HG03432 (cell line): ENCODE results near the gene DUSP5.

ENCODE experiments used
- ATAC-seq: cut with Tn5 transposase; IDR thresholded peaks from one replicate; pipeline ENCODE4 v1.9.1; 2021; ENCODE audit warnings: mild to moderate bottlenecking, moderate library complexity; ENCODE audit not compliant: unreplicated experiment

The DUSP5 gene

DNA sequence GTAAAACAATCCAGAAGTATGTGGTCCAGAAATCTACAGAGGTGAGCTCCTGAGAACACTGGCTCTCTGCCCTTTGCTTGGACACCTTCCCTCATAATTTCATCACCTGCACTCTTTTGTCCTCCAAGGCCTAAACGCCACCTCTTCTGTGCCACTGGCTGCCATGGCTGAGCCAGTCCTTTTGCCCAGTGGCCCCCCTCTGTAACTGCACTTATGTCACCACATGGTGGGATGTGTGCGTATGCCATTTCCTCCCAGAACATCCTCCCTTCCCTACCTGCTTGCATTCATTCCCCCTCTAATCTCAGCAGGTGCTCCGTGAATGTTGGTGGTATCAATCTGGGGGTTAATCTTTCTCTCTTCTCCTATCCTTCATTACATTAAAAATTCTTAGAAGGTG lies 17.3 kb upstream of the DUSP5 start:
- no peak for ATAC-seq

GRCh38 chr10:110481919-110482318 lies 15.8 kb upstream of the DUSP5 start:
- no peak for ATAC-seq

DNA sequence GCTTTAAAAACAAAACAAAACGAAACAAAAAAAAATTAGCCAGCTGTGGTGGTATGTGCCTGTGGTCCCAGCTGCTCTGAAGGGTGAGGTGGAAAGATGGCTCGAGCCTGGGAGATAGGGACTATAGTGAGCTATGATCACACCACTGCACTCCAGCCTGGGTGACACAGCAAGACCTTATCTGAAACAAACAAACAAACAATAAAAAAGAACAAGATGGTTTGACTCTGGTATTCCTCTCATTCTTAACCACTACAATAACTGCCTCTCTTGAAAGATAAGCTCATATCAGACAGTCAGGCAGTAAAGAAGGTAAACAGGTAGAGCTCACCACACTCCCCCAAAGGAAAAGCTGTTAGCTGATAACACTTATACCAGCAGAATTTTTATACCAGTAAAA lies 14.1 kb upstream of the DUSP5 start:
- ATAC-seq: no peak

GRCh38 chr10:110485541-110485940 lies 12.2 kb upstream of the DUSP5 start:
- ATAC-seq: no peak

DNA sequence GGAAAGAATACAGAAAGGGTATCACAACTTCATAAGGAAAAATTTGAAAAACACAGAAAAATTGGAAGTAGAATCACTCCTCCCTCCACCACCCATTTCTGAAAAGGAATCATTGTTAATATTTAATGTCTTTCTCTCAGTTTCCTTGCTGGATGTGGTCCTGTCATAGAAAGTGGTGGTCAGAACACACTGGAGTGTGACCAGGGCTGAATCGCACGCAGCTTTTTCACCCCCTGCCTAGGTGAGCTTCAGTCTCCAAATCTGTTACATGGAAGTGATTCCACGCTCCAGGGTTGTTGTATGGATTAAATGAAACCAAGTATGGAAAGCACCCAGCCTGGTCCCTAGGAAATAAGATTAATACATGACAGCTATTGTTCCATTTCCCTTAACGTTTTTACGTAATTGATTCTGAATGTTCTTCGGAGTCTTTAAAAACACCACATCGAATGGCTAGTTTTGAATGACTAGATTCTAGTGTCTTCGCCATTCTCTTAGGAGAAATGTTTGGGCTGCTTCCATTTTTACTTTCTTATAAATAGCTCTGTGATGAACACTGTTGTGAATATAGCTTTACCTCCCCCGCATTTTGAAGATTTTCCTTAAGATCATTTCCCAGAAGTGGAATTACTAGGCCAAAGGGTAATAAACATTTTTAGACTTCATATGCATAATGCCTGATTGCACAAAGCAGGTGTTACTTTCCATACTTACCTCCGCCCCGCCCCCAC lies 10.9 kb upstream of the DUSP5 start:
- ATAC-seq: no peak

GRCh38 chr10:110487411-110488331 lies 10.0 kb upstream of the DUSP5 start:
- no peak for ATAC-seq

- no peak for ATAC-seq
Observed at GRCh38 chr10:110488332-110488681, 9.4 kb upstream of the DUSP5 start.

GRCh38 chr10:110488940-110489339 lies 8.8 kb upstream of the DUSP5 start:
- no peak for ATAC-seq

DNA sequence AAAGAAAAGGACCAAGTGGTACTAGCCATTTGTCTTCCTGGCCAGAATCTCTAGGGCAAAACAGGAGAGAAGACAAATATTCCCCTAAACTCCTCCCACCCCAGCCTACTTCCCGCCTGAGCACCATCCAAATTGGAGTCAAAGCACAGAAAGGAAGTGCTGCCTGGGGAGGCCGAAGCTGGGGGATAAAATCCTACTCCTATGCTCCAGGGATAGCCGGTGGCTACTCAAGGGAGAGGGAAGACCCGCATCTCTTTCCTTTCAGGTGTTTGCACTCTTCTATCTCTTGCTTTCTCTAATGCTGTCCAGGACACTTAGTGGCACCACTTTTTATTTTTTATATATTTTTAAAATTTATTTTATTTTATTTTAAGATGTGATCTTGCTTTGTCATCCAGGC lies 7.1 kb upstream of the DUSP5 start:
- no peak for ATAC-seq

DNA sequence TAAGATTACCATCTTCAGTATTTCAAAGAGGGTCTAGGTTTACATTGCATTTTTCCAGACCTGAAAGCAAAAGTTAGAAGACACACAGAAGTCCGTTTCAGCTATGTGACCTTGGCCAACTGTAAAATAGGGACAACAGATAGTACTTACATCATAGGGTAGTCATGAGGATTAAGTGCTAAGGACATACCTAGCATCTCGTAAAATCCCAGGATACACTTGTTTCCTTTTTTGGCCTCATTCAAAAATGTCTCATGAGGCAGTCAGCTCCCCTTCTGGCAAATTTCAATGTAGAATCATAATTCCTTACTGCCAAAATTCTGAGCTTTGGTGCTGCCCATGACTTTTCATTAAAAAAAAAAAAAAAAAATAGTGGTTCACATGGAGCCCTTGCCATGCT lies 6.4 kb upstream of the DUSP5 start:
- ATAC-seq: no peak

DNA sequence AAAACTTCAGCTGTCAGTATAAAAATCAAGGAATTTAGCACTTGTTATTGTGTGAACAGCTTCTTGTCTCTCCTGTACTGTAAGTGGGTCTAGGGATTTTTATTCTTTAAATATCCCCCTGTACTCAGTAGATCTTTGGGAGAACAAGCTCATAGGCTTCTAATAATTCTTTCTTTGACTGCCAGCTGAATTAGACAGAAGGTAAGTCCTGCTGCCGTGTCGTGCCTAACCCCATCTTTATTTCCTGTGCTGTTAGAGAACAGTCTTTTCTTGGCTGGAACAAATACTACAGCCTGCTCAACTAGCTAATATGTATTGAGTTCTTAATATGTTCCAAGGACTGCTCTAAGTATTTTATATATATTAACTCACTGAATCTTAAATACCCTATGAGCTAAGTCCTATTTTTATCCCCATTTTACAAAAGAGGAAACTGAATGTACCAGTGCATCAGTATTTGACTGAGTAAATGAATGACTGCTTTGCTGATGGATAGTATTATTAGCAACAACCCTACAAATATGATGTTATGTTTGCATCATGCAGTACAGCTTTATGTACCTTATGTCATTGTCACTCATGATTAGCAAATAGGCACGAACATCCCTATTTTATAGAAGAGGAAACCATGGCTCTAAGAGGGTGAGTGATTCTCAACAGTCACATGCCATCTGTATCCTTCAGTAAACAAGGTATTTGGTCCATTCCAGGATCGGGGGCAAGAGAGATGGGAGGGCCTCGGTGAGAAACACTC lies 5.5 kb upstream of the DUSP5 start:
- no peak for ATAC-seq

- no peak for ATAC-seq
Observed at GRCh38 chr10:110493832-110494426, 3.8 kb upstream of the DUSP5 start.

DNA sequence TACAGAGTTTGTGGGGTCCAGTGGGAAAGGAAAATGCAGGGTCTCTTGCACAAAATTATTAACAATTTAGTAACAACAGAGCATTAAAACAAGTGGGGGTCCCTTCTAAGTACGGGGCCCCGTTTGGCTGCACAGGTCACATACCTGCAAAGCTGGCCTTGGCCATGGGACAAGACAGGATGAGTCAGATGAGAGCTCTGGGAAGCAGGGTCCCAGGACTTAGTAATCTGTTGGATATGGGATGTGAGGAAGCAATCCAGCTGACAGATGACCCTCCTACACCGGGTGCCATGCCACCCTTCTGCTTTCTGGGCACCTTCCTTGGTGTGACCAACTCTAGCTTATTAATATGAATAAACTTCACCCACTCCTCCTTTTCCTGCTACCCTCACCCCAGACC lies 3.2 kb upstream of the DUSP5 start:
- no peak for ATAC-seq

DNA sequence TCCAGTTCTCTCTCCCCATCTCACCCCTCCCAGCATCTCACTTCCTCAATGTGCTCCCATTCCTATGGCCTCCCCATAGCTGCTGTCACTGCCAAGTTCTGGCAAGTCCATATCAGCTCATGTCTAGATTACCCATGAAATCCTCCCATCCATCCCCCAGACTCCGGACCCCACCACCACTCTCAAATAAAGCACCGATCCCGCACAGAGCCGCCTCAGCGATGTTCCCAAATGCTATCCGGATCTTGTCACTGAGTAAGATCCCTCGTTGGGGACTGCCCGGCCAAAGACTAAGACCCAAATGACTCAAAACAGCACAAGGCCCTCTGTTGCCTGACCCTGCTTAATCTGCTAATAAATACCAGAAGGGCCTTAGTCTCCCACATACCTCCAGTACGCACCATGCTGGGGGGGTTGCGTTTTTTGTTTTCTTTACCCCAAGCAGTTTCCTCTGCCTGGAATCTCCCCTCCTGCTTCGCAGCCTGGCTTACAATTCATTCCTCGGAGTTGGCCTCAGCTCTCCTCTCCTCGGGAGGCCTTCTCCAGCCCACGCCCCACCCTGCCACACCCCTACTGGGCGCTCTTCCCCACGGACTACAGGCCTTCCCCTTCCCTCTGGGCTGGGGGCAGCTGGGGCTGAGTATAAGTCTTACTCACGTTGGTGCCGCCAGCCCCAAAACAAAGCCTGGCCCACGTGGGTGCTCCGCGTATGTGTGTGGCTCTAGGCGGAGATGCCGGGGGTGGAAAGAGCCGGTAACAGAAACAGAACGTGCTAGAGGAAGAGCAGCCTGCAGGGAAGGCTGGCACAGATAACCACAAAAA lies 1.8 kb upstream of the DUSP5 start:
- ATAC-seq: no peak

- no peak for ATAC-seq
Observed at GRCh38 chr10:110496553-110497437, 912 bp upstream of the DUSP5 start.

GRCh38 chr10:110498087-110498981 lies 627 bp downstream of the DUSP5 start:
- peak; percentile 13 for ATAC-seq

GRCh38 chr10:110498982-110499795 lies 1.5 kb downstream of the DUSP5 start:
- peak; percentile 22 for ATAC-seq
